AG04450 (cell line): ENCODE data around the gene SPATA21. TPM values are rescaled to one million over a fixed set of nuclear protein-coding genes. Genes with fewer than 3 reads are reported as not detected.

Experiments used
- CTCF ChIA-PET: fragments of 300-600, 350-600 bp; formaldehyde crosslinking; extraction: SDS; loops from one replicate; lab custom pipeline; 2022; ENCODE audit warnings: antibody characterized with exemption, inconsistent platforms; lab: Charles Lee
- POLR2A ChIA-PET: fragments of 350-600 bp; formaldehyde crosslinking; extraction: SDS; loops from one replicate; lab custom pipeline; 2021; ENCODE audit warnings: antibody characterized with exemption, inconsistent platforms; lab: Yijun Ruan, JAX
- DNase-seq: peaks from one replicate; pipeline ENCODE4 v3.0.0-alpha.2; 2011; ENCODE audit warnings: low read depth, low spot score
- H3K27ac ChIP-seq: one replicate; pipeline ENCODE4 v1.5.1; 2012; ENCODE audit warnings: low read depth, low read length, control low read depth
- H3K27me3 ChIP-seq: one replicate; pipeline ENCODE4 v1.6.0; 2012; ENCODE audit warnings: low read length; ENCODE audit not compliant: control insufficient read depth, insufficient read depth
- H3K4me3 ChIP-seq: 2 replicates; pipeline ENCODE4 v1.5.1; 2011; ENCODE audit warnings: mild to moderate bottlenecking, low read depth, low read length, control low read depth
- H3K9me3 ChIP-seq: 2 replicates; pipeline ENCODE4 v1.5.1; 2012; ENCODE audit warnings: low read length; ENCODE audit not compliant: control insufficient read depth, insufficient read depth
- polyA plus RNA-seq: library from polyadenylated mRNA; depleted of rRNA; stranded (reverse); fragments of >200 nt; gene quantifications from 2 replicates; pipeline ENCODE4 v1.2.3, GENCODE V29; 2011; rRNA removed
- TF ChIP-seq, protein P1 (sequence below): IDR thresholded peaks from 2 replicates; pipeline ENCODE4 v1.5.1; 2011; ENCODE audit warnings: low read depth, low read length, control low read depth, inconsistent platforms

Gene SPATA21
- polyA plus RNA-seq, 1 experiment = 0.04 TPM

GRCh38 chr1:16352842-16353535 is 84.2 kb downstream of the SPATA21 start:
- H3K27ac ChIP-seq = peak overlapping the region; percentile 90
- DNase-seq = no peak
- H3K4me3 ChIP-seq = peak overlapping the region; percentile 57
- TF ChIP-seq, protein P1, sequence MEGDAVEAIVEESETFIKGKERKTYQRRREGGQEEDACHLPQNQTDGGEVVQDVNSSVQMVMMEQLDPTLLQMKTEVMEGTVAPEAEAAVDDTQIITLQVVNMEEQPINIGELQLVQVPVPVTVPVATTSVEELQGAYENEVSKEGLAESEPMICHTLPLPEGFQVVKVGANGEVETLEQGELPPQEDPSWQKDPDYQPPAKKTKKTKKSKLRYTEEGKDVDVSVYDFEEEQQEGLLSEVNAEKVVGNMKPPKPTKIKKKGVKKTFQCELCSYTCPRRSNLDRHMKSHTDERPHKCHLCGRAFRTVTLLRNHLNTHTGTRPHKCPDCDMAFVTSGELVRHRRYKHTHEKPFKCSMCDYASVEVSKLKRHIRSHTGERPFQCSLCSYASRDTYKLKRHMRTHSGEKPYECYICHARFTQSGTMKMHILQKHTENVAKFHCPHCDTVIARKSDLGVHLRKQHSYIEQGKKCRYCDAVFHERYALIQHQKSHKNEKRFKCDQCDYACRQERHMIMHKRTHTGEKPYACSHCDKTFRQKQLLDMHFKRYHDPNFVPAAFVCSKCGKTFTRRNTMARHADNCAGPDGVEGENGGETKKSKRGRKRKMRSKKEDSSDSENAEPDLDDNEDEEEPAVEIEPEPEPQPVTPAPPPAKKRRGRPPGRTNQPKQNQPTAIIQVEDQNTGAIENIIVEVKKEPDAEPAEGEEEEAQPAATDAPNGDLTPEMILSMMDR = no peak
- no peaks in the 10 kb centered on the region for H3K9me3 ChIP-seq
- ChIA-PET CTCF (interaction anchor here (0.6 to 2.3 kb wide), 11 partner anchors 11 to 271 kb away, joined by 3 to 47 read pairs (median 3); partner anchors contain the start of gene CPLANE2), POLR2A (interaction anchor here (0.8 to 1.5 kb wide), 3 partner anchors 10 to 146 kb away, joined by 3 to 5 read pairs (median 4); no protein-coding TSS in a partner anchor)
- H3K27me3 ChIP-seq = no peaks in the 10 kb centered on the region

GRCh38 chr1:16351994-16352841 is 85.0 kb downstream of the SPATA21 start, which contains the start of gene FBXO42:
TSS of gene FBXO42 (minus strand) at chr1:16352480. CDS start at chr1:16315418, 37,062 bp downstream.
- Histone ChIP-seq H3K27me3 (no peaks in the 10 kb centered on the region), H3K9me3 (no peaks in the 10 kb centered on the region), H3K27ac (peak within 1 kb of the TSS; percentile 90), H3K4me3 (peak within 1 kb of the TSS; percentile 97)
- POLR2A ChIA-PET = interaction anchor here (0.5 to 1.5 kb wide), 6 partner anchors 9 to 145 kb away, joined by 3 to 11 read pairs (median 4); no protein-coding TSS in a partner anchor
- CTCF ChIA-PET = interaction anchor here (0.6 to 2.3 kb wide), 15 partner anchors 12 to 270 kb away, joined by 3 to 47 read pairs (median 3); partner anchors contain the start of gene CPLANE2
- DNase-seq = peak; percentile 80
- TF ChIP-seq, protein P1 = peak; percentile 57

GRCh38 chr1:16351456-16351993 is 85.7 kb downstream of the SPATA21 start:
- CTCF ChIA-PET = interaction anchor here (0.6 to 2.3 kb wide), 9 partner anchors 12 to 269 kb away, joined by 3 to 47 read pairs (median 4); no protein-coding TSS in a partner anchor
- POLR2A ChIA-PET = interaction anchor here (0.5 to 1.5 kb wide), 4 partner anchors 12 to 145 kb away, joined by 3 to 11 read pairs (median 6); no protein-coding TSS in a partner anchor
- Histone ChIP-seq H3K9me3 (no peaks in the 10 kb centered on the region), H3K27ac (peak overlapping the region; percentile 73), H3K4me3 (peak overlapping the region; percentile 97), H3K27me3 (no peaks in the 10 kb centered on the region)
- TF ChIP-seq, protein P1 = no peak
- no peak for DNase-seq

DNA sequence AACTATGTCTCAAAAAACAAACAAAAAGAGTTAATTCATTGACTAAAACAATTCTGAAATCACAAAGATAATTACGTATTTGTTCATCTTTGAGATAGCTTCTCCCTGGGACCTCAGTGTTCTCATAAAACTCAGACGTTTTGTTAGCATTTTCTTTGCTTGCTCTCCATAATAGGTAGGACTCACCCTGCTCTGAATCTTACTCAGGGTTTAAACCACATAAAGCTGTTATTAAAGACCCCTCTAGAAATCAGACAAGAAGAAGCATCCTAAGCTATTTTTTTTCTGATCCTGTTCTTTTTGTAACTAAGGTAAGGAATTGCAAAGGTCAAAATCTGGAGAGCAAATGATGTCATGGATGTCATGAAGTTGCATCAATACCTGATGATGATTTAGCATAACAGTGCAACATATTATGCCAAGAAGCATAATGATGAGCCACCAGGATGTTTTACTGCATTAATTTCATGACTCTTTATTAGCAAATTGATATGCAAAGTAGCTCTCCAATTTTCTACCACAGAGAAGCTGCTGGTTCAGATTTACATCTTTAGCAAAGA is 87.3 kb downstream of the SPATA21 start:
- no peaks in the 10 kb centered on the region for H3K9me3 ChIP-seq
- TF ChIP-seq, protein P1 = no peak
- POLR2A ChIA-PET = interaction anchor here (0.5 to 0.6 kb wide), 2 partner anchors 68 to 92 kb away, joined by 3 to 4 read pairs; no protein-coding TSS in a partner anchor
- CTCF ChIA-PET = interaction anchor here (1.1 to 1.5 kb wide), 2 partner anchors 13 to 106 kb away, joined by 4 to 6 read pairs; no protein-coding TSS in a partner anchor
- no peaks in the 10 kb centered on the region for H3K27me3 ChIP-seq
- DNase-seq = no peak
- no peak overlapping the region for H3K4me3 ChIP-seq
- H3K27ac ChIP-seq = no peak overlapping the region

Other genes starting within 250 kb of the SPATA21 start
- gene ARHGEF19, start 224.8 kb downstream of the SPATA21 start, polyA plus RNA-seq = 6.7 and 9.5 TPM in 2 replicates
- 3.6 and 5.7 TPM in 2 replicates for gene CPLANE2, start 200.2 kb downstream of the SPATA21 start, polyA plus RNA-seq
- 15.1 and 16.8 TPM in 2 replicates for gene FBXO42, start 84.9 kb downstream of the SPATA21 start, polyA plus RNA-seq
- gene SZRD1, start 70.2 kb downstream of the SPATA21 start, polyA plus RNA-seq = 92.0 and 119 TPM in 2 replicates
- gene NECAP2, start 3.3 kb upstream of the SPATA21 start, polyA plus RNA-seq = 108 and 111 TPM in 2 replicates
- gene RNU1-1, start 76.9 kb upstream of the SPATA21 start, polyA plus RNA-seq = under 0.01 TPM in 1 of 2 replicates, not detected in the other
- 34.7 and 36.6 TPM in 2 replicates for gene NBPF1, start 176.1 kb upstream of the SPATA21 start, polyA plus RNA-seq
- under 0.01 TPM in 1 of 2 replicates, not detected in the other for gene RNU1-3, start 229.5 kb upstream of the SPATA21 start, polyA plus RNA-seq